Ishikawa (cell line): Measurements from ENCODE around the gene LYSET.

Experiments used
- CEBPB ChIP-seq: IDR thresholded peaks from 2 replicates; pipeline ENCODE4 v1.6.1; 2012
- CREB1 ChIP-seq: IDR thresholded peaks from 2 replicates; pipeline ENCODE4 v1.6.1; 2012; ENCODE audit warnings: low read depth
- EGR1 ChIP-seq: IDR thresholded peaks from 2 replicates; pipeline ENCODE4 v1.6.1; 2012
- EP300 ChIP-seq: IDR thresholded peaks from 2 replicates; pipeline ENCODE4 v1.6.1; 2012; ENCODE audit warnings: borderline replicate concordance
- FOXM1 ChIP-seq: IDR thresholded peaks from 2 replicates; pipeline ENCODE4 v1.6.1; 2012; ENCODE audit warnings: low read depth, borderline replicate concordance
- MAX ChIP-seq: IDR thresholded peaks from 2 replicates; pipeline ENCODE4 v1.6.1; 2012
- NFIC ChIP-seq: IDR thresholded peaks from 2 replicates; pipeline ENCODE4 v1.6.1; 2012
- RAD21 ChIP-seq: IDR thresholded peaks from 2 replicates; pipeline ENCODE4 v1.6.1; 2012; ENCODE audit warnings: low read depth
- REST ChIP-seq: IDR thresholded peaks from 2 replicates; pipeline ENCODE4 v1.6.1; 2012; ENCODE audit warnings: low read depth, mild to moderate bottlenecking
- TAF1 ChIP-seq: IDR thresholded peaks from 2 replicates; pipeline ENCODE4 v1.6.1; 2012; ENCODE audit warnings: low read depth, mild to moderate bottlenecking
- TCF12 ChIP-seq: IDR thresholded peaks from 2 replicates; pipeline ENCODE4 v1.6.1; 2012; ENCODE audit warnings: low read depth
- TEAD4 ChIP-seq: IDR thresholded peaks from 2 replicates; pipeline ENCODE4 v1.6.1; 2012
- USF1 ChIP-seq: IDR thresholded peaks from 2 replicates; pipeline ENCODE4 v1.6.1; 2012
- YY1 ChIP-seq: IDR thresholded peaks from 2 replicates; pipeline ENCODE4 v1.6.1; 2012; ENCODE audit warnings: low read depth
- ZBTB7A ChIP-seq: IDR thresholded peaks from 2 replicates; pipeline ENCODE4 v1.6.1; 2012; ENCODE audit warnings: low read depth

LYSET gene

GRCh38 chr14:93201155-93201704 is 16.1 kb downstream of the LYSET start:
- no peak for TF ChIP-seq ZBTB7A
- TF ChIP-seq RAD21: no peak
- TF ChIP-seq EGR1: no peak
- no peak for TF ChIP-seq TEAD4
- TF ChIP-seq MAX: no peak
- no peak for TF ChIP-seq YY1
- TF ChIP-seq CREB1: no peak
- no peak for TF ChIP-seq FOXM1

- no peak for TF ChIP-seq EP300
- no peak for TF ChIP-seq NFIC
- TF ChIP-seq EGR1: peak; percentile 12; the same call in 1 of the 2 replicates
- peak; percentile 70 for TF ChIP-seq CREB1
- no peak for TF ChIP-seq TEAD4
- 0 out of 2 replicates have a peak, but pooled peaks have one; percentile 11 for TF ChIP-seq YY1
- peak; percentile 79 for TF ChIP-seq TAF1
- TF ChIP-seq MAX: peak; percentile 80
- TF ChIP-seq REST: no peak
Measured at GRCh38 chr14:93206793-93207467, 21.8 kb downstream of the LYSET start, which contains the start of the genes GON7 and UBR7. TSS of gene GON7 (minus strand) at chr14:93207065. CDS start at chr14:93207037, 28 bp downstream. TSS of gene UBR7 (plus strand) at chr14:93207256. CDS start at chr14:93207292, 36 bp downstream.

GRCh38 chr14:93207468-93208308 is 22.6 kb downstream of the LYSET start:
- TF ChIP-seq TEAD4: no peak
- TF ChIP-seq RAD21: peak; percentile 46

GRCh38 chr14:93212432-93212831 is 27.3 kb downstream of the LYSET start:
- TF ChIP-seq REST: no peak
- no peak for TF ChIP-seq USF1
- TF ChIP-seq EGR1: no peak
- TF ChIP-seq EP300: no peak
- no peak for TF ChIP-seq FOXM1
- TF ChIP-seq TEAD4: no peak
- no peak for TF ChIP-seq YY1
- TF ChIP-seq TAF1: no peak
- TF ChIP-seq TCF12: no peak
- no peak for TF ChIP-seq ZBTB7A
- TF ChIP-seq RAD21: no peak
- no peak for TF ChIP-seq MAX
- TF ChIP-seq CREB1: no peak
- no peak for TF ChIP-seq CEBPB
- TF ChIP-seq NFIC: no peak

- TF ChIP-seq REST (no peak), USF1 (no peak), FOXM1 (no peak), CREB1 (no peak), TEAD4 (no peak)
Measured at GRCh38 chr14:93214598-93214997, 29.5 kb downstream of the LYSET start.
